A673 (cell line): ENCODE data around the gene OR5D18. TPM values are rescaled to one million over a fixed set of nuclear protein-coding genes. Genes with fewer than 3 reads are reported as not detected.

Source experiments
- Bru-seq: library from RNA; stranded (reverse); fragments of 400-500 nt; gene quantifications from one replicate; lab custom pipeline; 2021; lab: Mats Ljungman, UMichigan
- BruChase-seq, 2 experiments: library from RNA; stranded (reverse); fragments of 400-500 nt; gene quantifications; one replicate each; lab custom pipeline; 2021; lab: Mats Ljungman, UMichigan
- BruUV-seq: library from RNA; stranded (reverse); fragments of 400-500 nt; replicated peaks from 2 replicates; lab custom pipeline; 2021; lab: Mats Ljungman, UMichigan
- CTCF ChIA-PET: fragments of 300-600 bp; sonication (Branson Sonifier 250); formaldehyde crosslinking; loops from one replicate; lab custom pipeline; 2022; ENCODE audit warnings: antibody characterized with exemption; lab: Charles Lee
- POLR2A ChIA-PET: fragments of 300-600 bp; sonication (Branson Sonifier 250); formaldehyde crosslinking; loops from one replicate; lab custom pipeline; 2022; ENCODE audit warnings: antibody characterized with exemption; ENCODE audit not compliant: low non-redundant PET; lab: Charles Lee
- DNase-seq: peaks from one replicate; pipeline ENCODE4 v3.0.0-alpha.2; 2015; ENCODE audit warnings: low spot score
- H3K27ac ChIP-seq: fragments of 200-600 bp; sonication (generic); 2 replicates; pipeline ENCODE4 v1.5.1; 2016; ENCODE audit warnings: mixed run types, low read depth, mild to moderate bottlenecking, mixed read lengths, antibody characterized with exemption, low read length; ENCODE audit not compliant: poor library complexity, severe bottlenecking
- H3K27me3 ChIP-seq: fragments of 200-600 bp; sonication (generic); replicated peaks from 2 replicates; pipeline ENCODE4 v1.6.1; 2017; ENCODE audit warnings: mixed run types, low read depth, mild to moderate bottlenecking, mixed read lengths, antibody characterized with exemption, low read length; ENCODE audit not compliant: insufficient read depth, poor library complexity
- H3K36me3 ChIP-seq: fragments of 200-600 bp; sonication (generic); 2 replicates; pipeline ENCODE4 v1.6.1; 2016; ENCODE audit warnings: mixed run types, mild to moderate bottlenecking, mixed read lengths, antibody characterized with exemption, low read length; ENCODE audit not compliant: insufficient read depth, poor library complexity, severe bottlenecking
- H3K4me1 ChIP-seq: fragments of 200-600 bp; sonication (generic); 2 replicates; pipeline ENCODE4 v1.6.1; 2017; ENCODE audit warnings: mixed run types, mild to moderate bottlenecking, mixed read lengths, antibody characterized with exemption, low read length; ENCODE audit not compliant: insufficient read depth, poor library complexity, severe bottlenecking
- H3K4me3 ChIP-seq: fragments of 200-600 bp; sonication (generic); 2 replicates; pipeline ENCODE4 v1.5.1; 2016; ENCODE audit warnings: low read depth, mixed run types, mild to moderate bottlenecking, mixed read lengths, low read length; ENCODE audit not compliant: poor library complexity, severe bottlenecking
- H3K9me3 ChIP-seq: fragments of 200-600 bp; sonication (generic); 2 replicates; pipeline ENCODE4 v1.6.1; 2016; ENCODE audit warnings: mixed run types, low read depth, mild to moderate bottlenecking, mixed read lengths, antibody characterized with exemption, low read length; ENCODE audit not compliant: poor library complexity, severe bottlenecking
- EZH2 ChIP-seq: fragments of 200-600 bp; sonication (generic); IDR thresholded peaks from 2 replicates; pipeline ENCODE4 v1.6.1; 2017; ENCODE audit warnings: borderline replicate concordance, low read depth, mild to moderate bottlenecking, mixed read lengths, antibody characterized with exemption, low read length; ENCODE audit not compliant: poor library complexity, severe bottlenecking
- intact Hi-C: fragments of 100-400 bp; cut with micrococcal nuclease; formaldehyde crosslinking; loops from one replicate; pipeline ENCODE4 v1.10.0; 2022; ENCODE audit not compliant: unreplicated experiment
- long read RNA-seq: library from polyadenylated mRNA; stranded (forward); transcript quantifications from one replicate; pipeline ENCODE4 v2.0.0, GENCODE V29; 2022
- total RNA-seq: library from RNA; stranded (reverse); gene quantifications from 2 replicates; pipeline ENCODE4 v1.2.3, GENCODE V29; 2021
- TF ChIP-seq, protein P1 (sequence below): fragments of 300-800, 200-600 bp; sonication (generic); conservative IDR thresholded peaks from 2 replicates; pipeline ENCODE4 v1.5.1; 2017; ENCODE audit warnings: low read depth, mild to moderate bottlenecking, antibody characterized with exemption, low read length, moderate library complexity, mixed read lengths

The OR5D18 gene
- total RNA-seq: not detected in 2 replicates
- not detected for Bru-seq, nascent RNA
- not detected for BruChase-seq, experiment 1, labeled RNA remaining after a 2-hour chase
- not detected for BruChase-seq, experiment 2, labeled RNA remaining after a 6-hour chase
- long read RNA-seq: 0 reads

GRCh38 chr11:55819330-55819729 is at the start of gene OR5D18:
TSS of gene OR5D18 (plus strand) at chr11:55819630. CDS start at chr11:55819630, 0 bp downstream.
- intact Hi-C loops: no loop called here
- Histone ChIP-seq H3K36me3 (no peaks in the 10 kb centered on the region), H3K27ac (no peak within 1 kb of the TSS), H3K4me3 (no peak within 1 kb of the TSS), H3K4me1 (no peaks in the 10 kb centered on the region), H3K27me3 (no peaks in the 10 kb centered on the region), H3K9me3 (no peaks in the 10 kb centered on the region)
- ChIA-PET CTCF (no interaction called here), POLR2A (no interaction called here)
- no peak for DNase-seq
- no peak for TF ChIP-seq EZH2
- TF ChIP-seq, protein P1, sequence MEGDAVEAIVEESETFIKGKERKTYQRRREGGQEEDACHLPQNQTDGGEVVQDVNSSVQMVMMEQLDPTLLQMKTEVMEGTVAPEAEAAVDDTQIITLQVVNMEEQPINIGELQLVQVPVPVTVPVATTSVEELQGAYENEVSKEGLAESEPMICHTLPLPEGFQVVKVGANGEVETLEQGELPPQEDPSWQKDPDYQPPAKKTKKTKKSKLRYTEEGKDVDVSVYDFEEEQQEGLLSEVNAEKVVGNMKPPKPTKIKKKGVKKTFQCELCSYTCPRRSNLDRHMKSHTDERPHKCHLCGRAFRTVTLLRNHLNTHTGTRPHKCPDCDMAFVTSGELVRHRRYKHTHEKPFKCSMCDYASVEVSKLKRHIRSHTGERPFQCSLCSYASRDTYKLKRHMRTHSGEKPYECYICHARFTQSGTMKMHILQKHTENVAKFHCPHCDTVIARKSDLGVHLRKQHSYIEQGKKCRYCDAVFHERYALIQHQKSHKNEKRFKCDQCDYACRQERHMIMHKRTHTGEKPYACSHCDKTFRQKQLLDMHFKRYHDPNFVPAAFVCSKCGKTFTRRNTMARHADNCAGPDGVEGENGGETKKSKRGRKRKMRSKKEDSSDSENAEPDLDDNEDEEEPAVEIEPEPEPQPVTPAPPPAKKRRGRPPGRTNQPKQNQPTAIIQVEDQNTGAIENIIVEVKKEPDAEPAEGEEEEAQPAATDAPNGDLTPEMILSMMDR: no peak
- BruUV-seq: no TSS peak

DNA sequence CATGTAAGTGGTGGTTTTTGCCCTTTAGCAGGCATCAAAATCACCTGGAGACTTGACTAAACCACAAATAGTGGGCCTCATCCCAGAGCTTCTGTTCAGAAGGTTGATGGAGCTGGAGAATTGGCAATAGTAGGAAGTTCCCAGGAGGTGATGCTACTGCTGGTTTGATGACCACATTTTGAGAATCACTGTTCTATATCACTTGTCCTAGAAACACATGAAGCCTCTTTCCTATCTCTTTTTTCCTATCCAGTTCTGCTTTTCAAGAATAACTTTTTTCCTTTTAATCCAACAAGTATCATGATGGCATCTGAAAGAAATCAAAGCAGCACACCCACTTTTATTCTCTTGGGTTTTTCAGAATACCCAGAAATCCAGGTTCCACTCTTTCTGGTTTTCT is 46.3 kb upstream of the OR5D18 start, which contains the start of gene OR5D13:
Gene OR5D13 (plus strand): TSS at position 301 of the 400 bp plus-strand sequence. CDS start 0 bp downstream, at position 301.
- no TSS peak for BruUV-seq
- CTCF ChIA-PET: no interaction called here

DNA sequence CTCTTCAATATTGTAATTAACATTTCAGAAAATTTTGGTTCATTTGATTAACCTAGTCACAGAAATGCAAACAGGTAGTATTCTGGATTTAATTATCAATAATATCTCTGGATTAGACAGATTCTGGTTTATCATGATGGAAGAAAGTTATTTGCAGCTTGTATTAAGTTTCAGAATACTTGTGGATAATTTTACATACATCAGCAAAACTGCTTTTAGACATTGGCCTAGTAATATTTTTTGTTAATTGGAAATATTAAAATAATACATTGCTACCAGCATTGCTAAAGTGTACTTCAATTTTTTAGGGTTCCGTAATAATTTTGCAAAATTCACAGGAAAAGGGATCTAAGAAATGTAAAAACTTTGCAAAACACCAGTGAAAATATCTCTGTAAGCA is 27.8 kb upstream of the OR5D18 start:
- ChIA-PET POLR2A (no interaction called here), CTCF (no interaction called here)
- DNase-seq: no peak
- no peaks in the 10 kb centered on the region for H3K36me3 ChIP-seq
- peaks cover 7% of the 10 kb centered on the region for H3K9me3 ChIP-seq
- no TSS peak for BruUV-seq
- no peak for TF ChIP-seq EZH2
- TF ChIP-seq, protein P1: no peak
- H3K4me3 ChIP-seq: no peak overlapping the region
- no peaks in the 10 kb centered on the region for H3K27me3 ChIP-seq
- no peaks in the 10 kb centered on the region for H3K4me1 ChIP-seq
- intact Hi-C loops: no loop called here
- no peak overlapping the region for H3K27ac ChIP-seq

More for the DNA sequence above, 46.3 kb upstream of the OR5D18 start, which contains the start of gene OR5D13:
- TF ChIP-seq, protein P1: no peak
- TF ChIP-seq EZH2: no peak
- Histone ChIP-seq H3K27ac (no peak within 1 kb of the TSS), H3K9me3 (peaks cover 18% of the 10 kb centered on the region), H3K4me1 (no peaks in the 10 kb centered on the region), H3K4me3 (no peak within 1 kb of the TSS), H3K36me3 (no peaks in the 10 kb centered on the region), H3K27me3 (no peaks in the 10 kb centered on the region)
- POLR2A ChIA-PET: no interaction called here
- DNase-seq: no peak
- intact Hi-C loops: no loop called here
